ENCODE results near the gene MAP3K13.

The MAP3K13 gene, protein sequence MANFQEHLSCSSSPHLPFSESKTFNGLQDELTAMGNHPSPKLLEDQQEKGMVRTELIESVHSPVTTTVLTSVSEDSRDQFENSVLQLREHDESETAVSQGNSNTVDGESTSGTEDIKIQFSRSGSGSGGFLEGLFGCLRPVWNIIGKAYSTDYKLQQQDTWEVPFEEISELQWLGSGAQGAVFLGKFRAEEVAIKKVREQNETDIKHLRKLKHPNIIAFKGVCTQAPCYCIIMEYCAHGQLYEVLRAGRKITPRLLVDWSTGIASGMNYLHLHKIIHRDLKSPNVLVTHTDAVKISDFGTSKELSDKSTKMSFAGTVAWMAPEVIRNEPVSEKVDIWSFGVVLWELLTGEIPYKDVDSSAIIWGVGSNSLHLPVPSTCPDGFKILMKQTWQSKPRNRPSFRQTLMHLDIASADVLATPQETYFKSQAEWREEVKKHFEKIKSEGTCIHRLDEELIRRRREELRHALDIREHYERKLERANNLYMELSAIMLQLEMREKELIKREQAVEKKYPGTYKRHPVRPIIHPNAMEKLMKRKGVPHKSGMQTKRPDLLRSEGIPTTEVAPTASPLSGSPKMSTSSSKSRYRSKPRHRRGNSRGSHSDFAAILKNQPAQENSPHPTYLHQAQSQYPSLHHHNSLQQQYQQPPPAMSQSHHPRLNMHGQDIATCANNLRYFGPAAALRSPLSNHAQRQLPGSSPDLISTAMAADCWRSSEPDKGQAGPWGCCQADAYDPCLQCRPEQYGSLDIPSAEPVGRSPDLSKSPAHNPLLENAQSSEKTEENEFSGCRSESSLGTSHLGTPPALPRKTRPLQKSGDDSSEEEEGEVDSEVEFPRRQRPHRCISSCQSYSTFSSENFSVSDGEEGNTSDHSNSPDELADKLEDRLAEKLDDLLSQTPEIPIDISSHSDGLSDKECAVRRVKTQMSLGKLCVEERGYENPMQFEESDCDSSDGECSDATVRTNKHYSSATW

DNA sequence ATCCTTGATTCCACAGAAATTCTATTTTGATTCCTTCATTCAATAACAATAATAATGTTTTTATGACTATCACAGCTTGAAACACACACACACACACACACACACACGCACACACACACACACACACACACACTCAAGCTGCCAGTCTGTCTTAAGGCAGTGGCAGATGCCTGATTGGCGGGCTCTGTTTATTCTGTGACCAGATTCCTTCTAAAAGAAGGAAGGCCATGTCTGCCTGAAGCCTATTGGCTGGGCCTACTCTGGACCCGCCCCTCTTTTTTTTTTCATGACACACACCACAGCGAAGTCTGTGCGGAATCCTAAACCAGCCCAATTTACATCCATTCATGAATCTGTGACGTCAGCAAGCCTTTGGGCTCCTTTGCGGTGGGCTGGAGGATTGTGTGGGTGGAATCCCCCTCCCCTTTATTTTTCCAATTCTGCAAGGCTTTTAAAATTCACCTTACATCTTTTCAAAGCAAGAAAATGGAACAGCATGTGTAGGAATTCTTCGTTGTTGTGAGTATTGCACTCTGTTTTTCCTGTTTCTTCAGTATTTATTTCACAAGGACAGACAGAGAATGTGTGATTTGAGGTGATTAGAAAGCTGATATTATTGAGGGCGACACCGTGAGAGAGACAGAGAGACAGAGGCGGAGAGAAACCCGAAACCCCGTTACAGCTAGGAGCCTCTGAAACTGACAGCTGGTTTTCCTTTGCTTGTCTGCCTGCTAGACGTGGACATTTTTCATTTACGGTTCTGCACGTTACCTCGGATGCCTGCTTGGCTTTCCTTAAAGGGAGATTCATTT lies at the start of gene MAP3K13:
MAP3K13 (plus strand) TSS at position 287 of the 812 bp plus-strand sequence. CDS start 65,446 bp downstream, outside the sequence.
- DNase-seq (ENCODE audit: low spot score), result peak; percentile 16

DNA sequence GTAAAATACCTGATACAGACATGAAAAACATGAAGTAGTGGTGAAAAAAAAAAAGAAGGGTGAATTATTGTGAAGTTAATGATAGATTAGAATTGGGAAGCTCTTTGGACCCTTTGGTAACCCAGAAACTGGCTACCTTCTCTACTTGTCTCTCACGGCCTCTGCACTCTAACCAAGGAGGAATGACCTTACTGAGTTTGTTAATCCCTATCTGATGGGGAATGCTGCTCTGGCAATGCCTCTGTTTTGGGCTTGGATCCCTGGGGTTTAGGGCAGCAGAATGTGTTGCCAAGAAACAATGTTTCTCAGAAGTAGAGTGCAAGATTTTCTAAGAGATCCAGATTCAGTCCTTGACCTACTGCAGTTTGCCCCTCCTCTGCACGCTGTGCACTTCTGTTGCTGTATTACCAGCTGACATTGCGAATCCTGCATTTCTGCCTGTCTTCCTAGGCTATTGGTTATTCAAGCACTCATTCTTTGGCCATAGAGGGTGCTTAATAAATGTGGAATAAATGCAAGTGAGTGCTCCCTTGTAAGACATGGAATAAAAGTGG lies 49.2 kb upstream of the MAP3K13 start:
- no peak for DNase-seq (ENCODE audit: low spot score)

DNA sequence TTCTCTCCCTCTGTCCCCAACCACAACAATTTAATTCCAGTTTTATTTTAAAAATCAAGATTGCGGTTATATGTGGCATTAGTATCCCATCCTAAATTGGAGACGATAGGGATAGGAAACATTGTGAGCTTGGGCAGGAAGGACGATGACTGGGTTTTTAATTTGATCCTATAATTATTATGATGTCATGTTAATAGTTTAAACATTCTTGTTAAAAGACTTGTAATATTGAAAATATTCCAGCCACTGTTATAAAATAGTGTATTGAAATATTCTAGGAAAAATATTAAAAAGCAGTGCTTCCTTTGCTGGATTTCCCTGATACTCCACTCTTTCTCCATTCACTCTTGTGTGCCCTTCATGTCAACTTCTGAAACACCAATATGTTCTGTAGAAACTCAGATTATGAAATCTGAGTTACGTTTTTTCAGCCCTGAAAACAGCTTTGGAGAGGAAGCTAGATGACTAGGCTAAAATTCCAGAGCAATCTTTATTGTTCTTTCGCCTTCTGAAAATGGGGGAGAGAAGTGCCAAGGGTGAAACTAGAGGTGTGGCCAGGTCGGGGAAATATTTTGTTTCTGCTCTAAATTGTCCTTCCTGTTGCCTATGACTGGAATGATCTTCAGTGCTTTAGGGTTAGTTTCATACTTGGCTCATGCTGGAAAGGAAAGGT lies 46.1 kb upstream of the MAP3K13 start:
- no peak for DNase-seq (ENCODE audit: low spot score)

DNA sequence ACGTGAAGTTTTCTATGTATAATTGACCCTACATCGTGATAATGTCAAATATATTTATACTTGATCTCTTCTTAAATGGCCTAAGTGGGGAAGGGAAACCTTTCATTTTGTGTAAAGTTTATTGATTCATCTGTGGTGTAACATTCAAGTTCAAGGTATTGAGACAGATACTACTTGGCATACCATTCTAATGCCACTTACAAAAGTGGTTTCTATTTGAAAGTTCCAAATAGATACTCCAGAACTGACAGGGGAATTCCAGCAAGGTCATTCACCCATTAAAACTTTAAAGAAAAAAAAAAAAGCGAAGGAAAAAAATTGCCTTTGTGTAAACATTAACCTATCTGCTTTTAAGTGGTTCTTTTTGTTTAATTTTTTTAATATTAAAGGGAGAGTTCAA lies 45.3 kb upstream of the MAP3K13 start:
- no peak for DNase-seq (ENCODE audit: low spot score)

DNA sequence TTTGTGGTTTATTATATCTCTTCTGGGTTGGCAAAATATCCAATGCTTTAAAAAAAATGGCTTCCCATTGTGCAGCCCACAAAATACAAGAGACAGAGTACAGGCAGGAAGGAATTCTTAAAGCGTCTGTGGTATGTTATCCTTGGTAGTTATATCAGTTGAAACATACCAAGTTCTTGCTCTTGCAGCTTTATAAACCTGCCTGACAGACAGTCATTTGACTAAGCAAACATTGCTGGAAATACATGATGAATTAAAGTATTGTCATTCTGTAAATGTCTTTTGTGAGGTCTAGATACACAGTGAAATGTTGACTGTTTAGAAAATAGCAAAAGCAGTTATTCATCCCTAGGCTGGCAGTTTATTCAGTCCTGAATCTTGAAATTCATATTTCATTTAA lies 44.8 kb upstream of the MAP3K13 start:
- no peak for DNase-seq (ENCODE audit: low spot score)

DNA sequence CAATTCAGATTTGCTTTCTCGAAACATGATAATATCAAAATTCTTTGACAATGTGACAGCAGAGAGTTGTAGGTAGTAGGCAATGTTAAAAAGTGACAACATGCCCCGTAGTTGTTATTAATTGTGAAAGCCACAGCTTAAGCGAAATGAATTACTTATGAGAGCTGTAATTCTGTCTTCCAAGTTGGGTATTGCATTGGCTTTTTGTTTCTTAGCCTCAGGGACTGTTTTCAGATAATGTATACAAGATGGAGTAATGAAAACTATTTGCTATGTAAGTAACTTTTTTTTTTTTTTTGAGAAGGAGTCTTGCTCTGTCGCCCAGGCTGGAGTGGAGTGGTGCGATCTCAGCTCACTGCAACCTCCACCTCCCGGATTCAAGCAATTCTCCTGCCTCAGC lies 43.1 kb upstream of the MAP3K13 start:
- DNase-seq (ENCODE audit: low spot score), result no peak

DNA sequence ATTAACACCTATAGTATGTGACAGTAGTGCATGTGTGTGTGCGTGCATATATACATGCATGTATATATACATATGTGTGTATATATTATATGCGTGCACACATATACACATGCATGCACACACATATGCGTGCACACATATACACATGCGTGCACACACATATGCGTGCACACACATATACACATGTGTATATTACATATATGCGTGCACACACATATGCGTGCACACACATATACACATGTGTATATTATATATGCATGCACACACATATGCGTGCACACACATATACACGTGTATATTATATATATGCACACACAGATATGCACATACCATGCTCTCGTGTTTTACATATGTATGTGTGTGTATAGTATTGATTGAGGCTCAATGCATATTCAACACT lies 42.0 kb upstream of the MAP3K13 start:
- no peak for DNase-seq (ENCODE audit: low spot score)

DNA sequence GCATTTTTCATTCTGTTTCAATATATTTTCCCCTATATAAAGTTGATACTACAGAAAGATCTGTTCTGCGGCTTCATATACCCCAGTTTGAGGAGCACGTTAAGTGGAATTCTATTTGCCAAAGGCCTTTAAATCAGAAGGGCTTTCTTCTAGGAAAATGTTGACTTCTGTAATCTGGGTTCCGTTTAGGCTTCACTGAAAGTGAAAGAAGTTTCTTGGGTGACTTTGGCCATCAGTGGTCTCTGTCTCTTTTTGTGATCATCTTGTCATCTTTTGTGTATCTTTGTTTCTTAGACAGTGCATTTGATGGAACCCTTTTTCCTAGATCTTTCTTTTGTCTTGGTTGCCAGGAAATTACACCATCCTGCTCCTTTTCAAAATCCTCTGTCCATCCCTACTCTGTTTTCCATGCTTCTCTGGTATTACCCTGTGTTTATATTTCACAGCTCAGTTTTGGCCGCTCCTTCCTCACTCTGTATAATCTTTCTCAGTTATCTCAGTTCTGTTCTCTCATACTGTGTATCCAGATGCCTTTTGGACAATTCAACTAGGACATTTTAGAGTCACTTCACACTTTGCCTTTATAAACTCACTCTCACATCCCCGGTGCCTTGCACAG lies 40.7 kb upstream of the MAP3K13 start:
- no peak for DNase-seq (ENCODE audit: low spot score)

DNA sequence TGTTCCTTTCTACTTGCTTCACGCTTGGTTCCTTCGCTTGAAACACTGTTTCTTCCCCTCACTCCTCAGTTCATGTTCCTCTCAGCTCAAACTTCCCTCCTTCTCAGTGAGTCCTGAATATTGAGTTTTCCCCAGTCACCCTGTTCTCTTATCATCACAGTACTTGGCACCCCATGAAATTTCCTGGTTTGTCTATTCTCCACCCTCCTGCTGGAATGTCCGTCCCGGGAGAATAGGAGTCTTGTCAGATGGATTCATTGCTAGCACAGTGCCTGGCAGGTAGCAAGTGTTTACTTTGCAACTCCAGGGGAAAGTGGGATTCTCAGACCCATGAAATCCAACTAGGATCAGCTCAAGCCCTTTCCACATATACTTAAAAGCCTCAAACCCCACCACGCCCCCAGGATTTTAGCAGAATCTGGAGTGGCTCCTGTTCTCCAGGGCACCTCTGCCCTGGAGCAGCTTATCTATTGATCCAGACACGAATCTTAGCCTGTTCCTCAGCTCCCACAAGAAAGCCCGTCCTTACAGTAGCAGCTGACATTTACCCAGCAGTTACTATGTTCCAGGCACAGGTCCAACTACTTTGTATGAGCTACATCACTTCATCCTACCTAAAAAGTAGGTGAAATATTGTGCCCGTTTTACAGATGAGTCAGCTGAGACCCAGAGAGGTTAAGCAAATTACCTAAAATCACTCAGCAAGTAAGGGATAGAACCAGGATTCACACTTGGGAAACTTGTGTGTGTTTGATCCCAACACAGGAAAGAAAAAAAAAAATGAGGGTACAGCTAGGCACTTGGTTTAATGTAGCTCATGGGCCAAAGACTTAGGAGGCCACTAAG lies 36.8 kb upstream of the MAP3K13 start:
- DNase-seq (ENCODE audit: low spot score), result no peak

DNA sequence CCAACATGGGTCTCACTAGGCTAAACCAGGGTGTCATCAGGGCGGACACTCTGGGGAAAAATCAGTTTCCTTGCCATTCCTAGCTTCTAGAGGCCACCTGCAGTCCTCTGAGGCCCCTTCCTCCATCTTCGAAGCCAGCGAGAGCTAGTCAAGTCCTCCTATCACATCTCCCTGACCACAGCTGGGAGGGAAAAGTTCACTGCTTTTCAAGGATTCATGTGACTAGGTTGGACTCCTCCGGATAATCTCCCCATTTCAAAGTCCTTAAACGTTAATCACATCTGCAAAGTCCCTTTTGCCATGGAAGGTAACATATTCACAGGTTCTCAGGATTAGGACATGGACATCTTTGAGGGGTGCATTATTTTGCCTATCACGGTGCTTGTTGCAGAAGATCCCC lies 35.9 kb upstream of the MAP3K13 start:
- no peak for DNase-seq (ENCODE audit: low spot score)

DNA sequence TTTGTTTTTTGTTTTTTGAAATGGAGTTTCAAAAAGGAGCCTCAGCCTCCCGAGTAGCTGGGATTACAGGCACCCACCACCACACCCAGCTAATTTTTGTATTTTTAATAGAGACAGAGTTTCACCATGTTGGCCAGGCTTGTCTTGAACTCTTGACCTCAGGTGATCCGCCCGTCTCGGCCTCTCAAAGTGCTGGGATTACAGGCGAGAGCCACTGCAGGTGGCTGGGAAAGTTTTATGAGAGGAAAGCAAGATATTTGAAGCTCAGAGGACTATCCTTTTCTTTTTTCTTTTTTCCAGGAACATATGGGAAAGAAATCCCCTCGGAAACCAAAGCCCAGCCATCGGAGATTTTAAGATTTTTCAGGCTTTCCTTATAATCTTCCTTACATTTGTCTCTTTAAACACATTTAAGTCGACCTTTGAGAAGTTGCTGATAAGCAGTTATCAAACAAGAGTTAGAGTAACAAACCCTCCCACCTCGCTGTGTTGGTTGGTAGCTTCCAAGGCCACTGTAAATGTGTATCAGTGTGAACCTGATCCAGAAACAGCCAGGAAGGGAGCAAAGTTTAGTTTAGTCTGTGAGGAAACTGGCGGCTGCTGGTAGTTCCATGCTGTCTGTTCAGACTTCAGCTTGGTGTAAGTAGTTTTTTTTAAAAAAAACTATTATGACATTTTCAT lies 34.5 kb upstream of the MAP3K13 start:
- no peak for DNase-seq (ENCODE audit: low spot score)

DNA sequence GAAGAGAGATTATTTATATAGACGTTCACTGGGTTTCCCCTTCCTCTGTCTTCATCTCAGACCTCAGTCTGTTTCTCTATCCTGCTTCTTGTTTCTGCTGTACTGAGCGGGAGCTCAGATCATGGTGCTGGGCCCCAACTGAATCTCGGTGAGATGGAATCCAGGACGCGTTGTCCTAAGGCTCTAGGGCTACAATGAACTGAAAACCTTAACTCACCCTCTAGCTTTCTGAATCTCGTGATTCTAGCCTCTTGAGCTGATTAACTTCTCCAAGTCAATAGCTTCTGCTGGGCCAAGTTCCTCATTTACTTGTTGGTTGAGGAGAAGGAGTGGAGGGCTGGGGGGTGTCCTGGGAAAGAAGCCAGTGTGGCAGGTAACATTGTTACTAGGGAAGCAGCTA lies 32.7 kb upstream of the MAP3K13 start:
- DNase-seq (ENCODE audit: low spot score), result no peak

DNA sequence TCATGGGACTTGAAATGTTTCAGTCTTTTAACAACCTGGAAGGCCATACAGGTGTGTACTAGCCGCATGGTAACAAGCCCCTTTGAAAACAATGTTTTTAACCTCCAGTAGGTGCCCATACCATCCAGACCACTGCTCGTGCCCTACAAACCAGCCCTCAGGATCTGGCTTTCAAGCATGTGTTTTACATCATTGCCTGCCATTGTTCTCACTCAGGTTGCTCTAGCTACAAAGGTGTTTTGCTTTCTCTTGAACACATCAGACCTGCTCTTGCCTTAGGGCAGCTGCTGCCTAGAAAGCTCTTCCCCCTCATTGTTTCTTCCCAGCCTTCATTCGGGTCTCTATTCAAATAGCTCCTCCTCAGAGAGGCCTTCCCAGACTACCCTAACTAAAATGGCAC lies 32.3 kb upstream of the MAP3K13 start:
- no peak for DNase-seq (ENCODE audit: low spot score)

DNA sequence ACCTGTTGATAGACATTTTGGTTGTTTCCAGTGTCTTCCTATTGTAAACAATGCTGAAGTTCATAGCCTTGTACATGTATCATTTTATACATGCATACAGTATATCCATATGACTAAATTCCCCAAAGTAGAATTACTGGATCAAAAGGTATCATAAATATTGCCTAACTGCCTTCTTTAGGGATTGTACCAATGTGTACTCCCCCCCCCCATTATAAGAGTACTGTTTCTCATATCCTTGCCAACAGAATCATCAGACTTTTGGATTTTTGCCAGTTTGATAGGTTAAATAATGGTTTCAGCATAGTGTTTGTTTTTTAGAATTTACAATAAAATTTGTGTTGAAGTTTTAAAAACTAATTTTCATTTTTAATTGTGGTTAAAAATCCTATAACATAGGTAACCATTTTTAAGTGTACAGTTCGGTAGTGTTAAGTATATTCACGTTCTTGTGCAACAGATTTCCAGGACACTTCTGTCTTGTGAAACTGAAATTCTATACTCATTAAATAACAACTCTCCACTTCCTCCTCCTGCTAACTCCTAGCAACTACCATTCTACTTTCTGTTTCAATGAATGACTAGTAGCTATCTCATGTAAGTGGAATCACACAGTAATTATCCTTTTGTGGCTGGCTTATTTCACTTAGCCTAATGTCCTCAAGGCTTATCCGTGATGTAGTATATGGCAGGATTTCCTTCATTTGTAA lies 30.8 kb upstream of the MAP3K13 start:
- no peak for DNase-seq (ENCODE audit: low spot score)

DNA sequence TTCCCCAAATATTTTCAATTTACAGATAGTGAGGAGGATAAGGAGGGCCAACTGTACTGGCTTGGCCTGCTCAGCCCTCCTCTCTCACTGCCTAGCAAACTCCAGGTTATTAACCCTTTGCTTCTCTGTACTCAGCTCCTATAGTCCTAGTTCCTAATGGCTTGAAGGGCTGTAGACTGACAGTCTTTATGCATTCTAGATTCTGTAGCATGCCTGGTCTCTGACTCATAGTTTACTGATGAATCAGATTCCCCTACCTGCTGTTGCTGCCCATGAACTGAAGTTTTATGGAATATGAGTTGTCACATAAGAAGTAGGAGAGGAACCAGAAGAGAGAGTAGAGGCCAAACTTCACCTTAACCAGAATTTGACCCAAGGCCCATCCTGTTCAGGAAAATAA lies 27.1 kb upstream of the MAP3K13 start:
- no peak for DNase-seq (ENCODE audit: low spot score)

DNA sequence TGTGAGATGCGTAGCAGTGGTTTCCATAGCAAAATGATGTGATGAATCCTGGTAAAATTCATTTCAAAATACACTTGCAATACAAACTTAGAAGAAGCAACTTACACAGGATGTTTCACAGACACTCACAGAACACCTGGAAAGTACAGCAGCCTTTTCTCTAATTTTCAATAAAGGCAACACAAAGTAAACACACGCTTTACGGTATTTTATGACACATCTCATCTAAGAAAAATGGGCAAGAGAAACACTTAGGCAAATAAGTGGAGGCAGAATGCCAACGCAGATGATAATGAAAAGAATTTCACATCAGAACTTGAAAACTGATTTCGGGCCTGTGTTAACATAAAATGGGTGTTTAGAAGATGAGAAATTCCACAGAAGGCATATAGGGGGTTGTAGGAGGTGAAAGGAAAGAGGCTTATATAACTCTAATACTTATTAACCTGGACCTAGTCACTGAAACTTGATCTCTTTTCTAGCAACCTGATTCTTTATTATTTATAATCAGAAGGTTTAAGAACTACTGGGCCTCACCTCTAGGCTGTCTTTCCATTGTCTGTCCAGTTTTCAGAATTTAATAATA lies 25.6 kb upstream of the MAP3K13 start:
- DNase-seq (ENCODE audit: low spot score), result no peak

DNA sequence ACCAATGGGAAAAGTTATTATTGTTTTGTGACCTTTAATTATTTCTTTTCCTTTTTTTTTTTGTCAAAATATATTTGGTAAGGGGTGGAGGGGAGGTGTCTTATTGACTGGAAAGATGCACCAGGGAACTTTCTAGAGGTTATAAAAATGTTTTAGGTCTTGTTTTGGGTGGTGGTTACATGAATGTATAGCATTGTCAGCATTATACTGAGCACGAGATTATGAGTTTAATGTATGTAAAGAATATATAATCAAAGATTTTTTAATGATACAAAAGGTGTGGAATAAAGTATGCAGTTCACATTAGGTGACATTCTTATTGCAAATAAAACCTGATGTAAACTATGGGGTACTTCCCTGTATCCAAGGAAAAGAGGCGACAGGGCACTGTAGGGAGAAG lies 23.0 kb upstream of the MAP3K13 start:
- no peak for DNase-seq (ENCODE audit: low spot score)

DNA sequence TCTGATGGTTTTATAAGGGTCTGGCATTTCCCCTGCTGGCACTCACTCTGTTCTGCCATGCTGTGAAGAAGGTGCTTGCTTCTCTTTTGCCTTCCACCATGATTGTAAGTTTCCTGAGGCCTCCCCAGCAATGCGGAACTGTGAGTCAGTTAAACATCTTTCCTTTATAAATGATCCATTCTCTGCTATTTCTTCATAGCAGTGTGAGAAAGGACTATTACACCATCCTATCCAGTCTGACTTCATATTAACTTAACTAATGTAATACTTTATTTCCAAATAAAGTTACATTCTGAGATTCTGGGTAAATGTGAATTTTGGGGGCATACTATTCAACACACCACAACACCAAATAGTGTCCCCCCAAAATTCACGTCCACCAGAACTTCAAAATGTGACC lies 22.2 kb upstream of the MAP3K13 start:
- no peak for DNase-seq (ENCODE audit: low spot score)

All from CD4-positive, alpha-beta T cell treated with Interleukin-2 at 100 ng/mL for 4 hours (primary cell).